ENCODE data around the gene TGFA. TPM values are rescaled to one million over a fixed set of nuclear protein-coding genes. Genes with fewer than 3 reads are reported as not detected.
A peak's percentile ranks its signal among the peaks of the same experiment; 100 is the strongest.
"Not testable (repeated sequence)": the region's sequence is repeated elsewhere in the genome, so short reads cannot be mapped to it uniquely, and the experiment has no call there.

The TGFA gene
- total RNA-seq, 1 donor from 2014 or later = 1.0 TPM

GRCh38 chr2:70473101-70473722 is 80.4 kb downstream of the TGFA start:
- intact Hi-C loops (cut with DNase I) = no loop called here
- ATAC-seq = no peak
- no peak for DNase-seq (ENCODE audit: missing footprints)

DNA sequence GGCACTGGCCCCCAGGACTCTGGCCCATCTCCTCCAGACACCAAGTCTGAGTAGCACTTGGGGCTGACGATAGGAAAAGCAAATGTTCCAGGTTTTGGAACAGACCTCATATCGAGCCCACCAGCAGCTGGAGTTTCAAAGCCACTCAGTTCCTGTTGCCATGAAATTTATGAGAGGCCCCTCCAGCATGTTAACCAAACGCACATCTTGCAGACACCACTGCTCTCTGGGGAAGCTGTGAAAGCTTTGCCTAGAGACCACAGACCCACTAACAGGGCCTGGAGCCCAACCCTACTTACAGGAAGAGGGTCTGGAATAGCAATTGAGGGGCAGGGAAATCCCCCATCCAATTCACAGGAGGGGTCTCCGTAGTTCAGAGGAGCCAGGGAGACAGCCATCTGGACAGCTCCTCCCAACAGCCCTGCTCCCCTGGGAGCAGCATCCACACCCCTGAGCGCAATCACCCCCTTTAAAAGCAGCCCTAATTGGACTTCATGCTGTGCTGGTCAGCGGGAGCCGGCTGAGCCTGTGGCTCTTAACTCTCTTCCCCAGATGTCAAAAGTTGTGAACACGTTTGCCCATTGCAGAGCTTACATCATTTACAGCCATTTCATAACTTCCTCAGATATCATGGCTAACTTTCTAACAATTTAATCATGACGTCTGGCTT is 81.3 kb downstream of the TGFA start:
- intact Hi-C loops (cut with DNase I) = no loop called here
- DNase-seq (ENCODE audit: missing footprints) (no peak), ATAC-seq (no peak)

GRCh38 chr2:70471129-70471528 is 82.5 kb downstream of the TGFA start:
- ATAC-seq (peak; percentile 75), DNase-seq (ENCODE audit: missing footprints) (no peak)
- intact Hi-C loops (cut with DNase I) = no loop called here

DNA sequence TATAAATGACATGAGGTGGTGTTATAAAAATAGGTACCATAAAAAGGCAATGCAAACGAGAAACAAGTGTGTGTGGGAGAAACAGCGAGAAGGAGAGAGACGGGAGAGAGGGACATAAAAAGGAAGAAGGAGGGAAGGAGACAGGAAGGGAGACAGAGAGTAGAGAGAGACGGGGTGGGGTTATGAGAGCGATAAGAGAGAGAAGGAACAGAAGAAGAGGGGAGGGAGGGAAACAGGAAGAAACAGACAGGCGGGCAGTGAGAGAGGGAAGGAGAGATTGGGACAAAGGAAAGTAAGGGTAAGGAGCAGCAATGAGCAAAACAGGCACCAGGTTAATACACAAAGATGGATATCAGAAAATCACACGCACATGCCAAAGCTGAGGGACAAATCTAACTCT is 83.7 kb downstream of the TGFA start:
- DNase-seq (ENCODE audit: missing footprints) (no peak), ATAC-seq (no peak)
- intact Hi-C loops (cut with DNase I) = no loop called here

DNA sequence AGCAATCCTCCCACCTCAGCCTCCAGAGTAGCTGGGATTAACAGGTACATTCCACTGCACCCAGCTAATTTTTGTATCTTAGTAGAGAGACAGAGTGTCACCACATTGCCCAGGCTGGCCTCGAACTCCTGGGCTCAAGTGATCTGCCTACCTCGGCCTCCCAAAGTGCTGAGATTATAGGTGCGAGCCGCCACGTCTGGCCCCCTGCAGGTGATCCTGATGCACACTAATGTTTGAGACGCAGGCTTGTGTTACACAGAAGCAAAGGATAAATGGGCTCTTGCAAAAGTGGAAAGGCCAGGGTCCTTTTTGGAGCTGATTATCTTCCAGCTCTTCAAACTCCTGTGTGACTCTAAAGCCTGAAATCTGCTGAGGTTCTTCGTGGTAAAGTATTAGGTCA is 84.2 kb downstream of the TGFA start:
- ATAC-seq = no peak
- intact Hi-C loops (cut with DNase I) = no loop called here

DNA sequence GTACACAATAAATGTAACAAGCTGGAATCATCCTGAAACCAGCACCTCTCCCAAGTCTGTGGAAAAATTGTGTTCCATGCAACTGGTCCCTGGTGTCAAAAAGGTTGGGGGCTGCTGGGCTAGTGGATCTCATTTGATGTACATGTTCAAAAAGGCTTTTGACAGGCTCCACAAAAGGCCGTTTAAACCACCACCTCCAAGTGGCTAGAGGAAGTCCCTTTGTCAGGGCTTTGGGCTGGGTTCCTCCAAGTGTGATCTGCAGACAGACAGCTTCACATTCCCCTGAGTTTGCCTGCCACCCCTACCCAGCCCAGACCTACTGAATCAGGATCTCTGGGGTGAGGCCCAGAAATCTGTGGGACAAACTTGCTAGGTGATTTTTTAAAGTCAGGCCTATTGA is 84.7 kb downstream of the TGFA start:
- ATAC-seq (no peak), DNase-seq (ENCODE audit: missing footprints) (no peak)
- intact Hi-C loops (cut with DNase I) = no loop called here

More for the DNA sequence above, 84.2 kb downstream of the TGFA start:
- no peak for DNase-seq (ENCODE audit: missing footprints)

- intact Hi-C loops (cut with DNase I) = no loop called here
- no peak for DNase-seq (ENCODE audit: missing footprints)
- ATAC-seq = no peak
These were observed 85.5 kb downstream of the TGFA start for GRCh38 chr2:70467831-70468779.

GRCh38 chr2:70467237-70467636 is 86.4 kb downstream of the TGFA start:
- ATAC-seq (no peak), DNase-seq (ENCODE audit: missing footprints) (no peak)
- intact Hi-C loops (cut with DNase I) = no loop called here

DNA sequence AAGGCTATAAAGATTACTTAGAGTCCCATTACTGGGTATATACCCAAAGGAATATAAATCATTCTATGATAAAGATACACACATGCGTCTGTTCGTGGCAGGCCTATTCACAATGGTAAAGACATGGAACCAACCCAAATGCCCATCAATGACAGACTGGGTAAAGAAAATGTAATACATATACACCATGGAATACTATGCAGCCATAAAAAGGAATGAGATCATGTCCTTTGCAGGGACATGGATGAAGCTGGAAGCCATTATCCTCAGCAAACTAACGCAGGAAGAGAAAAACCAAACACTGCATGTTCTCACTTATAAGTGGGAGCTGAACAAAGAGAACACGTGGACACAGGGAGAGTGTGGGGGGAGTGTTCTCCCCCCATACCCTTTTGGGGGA is 87.0 kb downstream of the TGFA start:
- intact Hi-C loops (cut with DNase I); DNase-seq (ENCODE audit: missing footprints); ATAC-seq: not testable (repeated sequence)

GRCh38 chr2:70463997-70464396 is 89.6 kb downstream of the TGFA start:
- DNase-seq (ENCODE audit: missing footprints) (no peak), ATAC-seq (no peak)
- intact Hi-C loops (cut with DNase I) = no loop called here

GRCh38 chr2:70463581-70463980 is 90.0 kb downstream of the TGFA start:
- intact Hi-C loops (cut with DNase I) = no loop called here
- ATAC-seq (no peak), DNase-seq (ENCODE audit: missing footprints) (no peak)

- no peak for DNase-seq (ENCODE audit: missing footprints)
- ATAC-seq = no peak
- intact Hi-C loops (cut with DNase I) = no loop called here
These were observed 91.4 kb downstream of the TGFA start for GRCh38 chr2:70461981-70462876.

- no peak for ATAC-seq
- DNase-seq (ENCODE audit: missing footprints) = no peak
- intact Hi-C loops (cut with DNase I) = no loop called here
These were observed 92.2 kb downstream of the TGFA start for GRCh38 chr2:70461414-70461813.

GRCh38 chr2:70460333-70460732 is 93.3 kb downstream of the TGFA start:
- no peak for DNase-seq (ENCODE audit: missing footprints)
- no peak for ATAC-seq
- intact Hi-C loops (cut with DNase I) = no loop called here

DNA sequence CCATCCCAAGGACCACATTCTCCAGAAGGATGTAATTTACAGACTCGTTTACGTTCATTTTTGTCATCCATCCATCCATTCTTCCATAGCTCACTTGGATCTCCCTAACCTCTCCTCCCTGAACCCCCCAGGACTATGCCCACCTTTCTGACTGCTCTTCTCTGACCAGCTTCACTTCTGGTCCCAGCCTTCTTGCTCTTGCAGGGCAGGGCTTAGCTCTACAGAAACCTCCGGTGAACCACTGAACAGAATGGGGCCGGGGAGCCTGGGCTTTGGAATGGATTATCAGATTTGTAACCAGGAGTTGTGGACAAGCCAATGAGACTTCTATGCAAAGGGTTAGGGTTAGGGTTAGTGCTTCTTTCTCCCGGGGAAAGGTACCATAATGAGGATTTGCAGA is 95.0 kb downstream of the TGFA start:
- DNase-seq (ENCODE audit: missing footprints) (no peak), ATAC-seq (no peak)
- intact Hi-C loops (cut with DNase I) = no loop called here

- intact Hi-C loops (cut with DNase I) = no loop called here
- DNase-seq (ENCODE audit: missing footprints) = no peak
- no peak for ATAC-seq
These were observed 96.8 kb downstream of the TGFA start for GRCh38 chr2:70456585-70457495.

DNA sequence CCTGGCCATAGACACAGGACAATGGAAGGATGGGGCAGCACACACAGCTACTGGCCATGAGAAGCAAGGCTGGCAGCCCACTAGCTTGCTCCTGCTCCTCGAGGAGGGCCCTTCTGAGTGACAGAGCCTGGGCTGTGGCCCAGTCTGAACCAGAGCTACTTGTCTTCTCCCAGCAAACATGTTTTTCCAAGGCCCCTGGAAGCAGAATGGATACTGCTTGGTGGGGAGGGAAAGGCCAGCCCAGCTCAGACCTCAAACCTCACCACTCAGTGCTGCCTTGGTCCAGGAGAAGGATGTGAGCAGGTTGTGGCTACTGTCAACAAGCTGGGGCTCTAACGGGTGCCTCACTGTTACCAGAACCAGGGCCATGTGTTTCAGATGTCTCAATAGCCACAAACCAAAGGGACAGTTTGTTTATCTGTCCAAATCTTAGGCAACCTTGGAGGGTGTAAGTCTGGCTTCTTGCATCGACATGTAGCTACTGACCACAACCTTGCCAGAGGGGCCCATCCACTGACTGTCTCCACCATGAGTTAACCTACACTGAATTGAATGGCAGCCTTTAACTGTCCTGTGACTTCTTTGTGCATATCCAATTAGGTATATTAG is 98.6 kb downstream of the TGFA start:
- DNase-seq (ENCODE audit: missing footprints) (no peak), ATAC-seq (no peak)
- intact Hi-C loops (cut with DNase I) = no loop called here
